Liver (tissue), 9 donors: ENCODE measurements around the gene ATP2B2. TPM values are rescaled to one million over a fixed set of nuclear protein-coding genes. Genes with fewer than 3 reads are reported as not detected.

ENCODE experiments used
- DNase-seq: peaks from one replicate; pipeline ENCODE4 v3.0.0-alpha.2; 2017; ENCODE audit warnings: low spot score
- H3K27ac ChIP-seq, 2 donors: one replicate each; pipeline ENCODE4 v1.7.0; 2013; ENCODE audit warnings: inconsistent platforms in 2 of 2, low read length in 2 of 2, control low read depth in 1 of 2, low read depth in 1 of 2, mild to moderate bottlenecking in 1 of 2
- H3K27me3 ChIP-seq, 4 donors: one replicate each; pipeline versions ENCODE4 v1.6.1 to v1.7.0; 2013; ENCODE audit warnings: low read length in 3 of 4, inconsistent platforms in 1 of 4, mild to moderate bottlenecking in 1 of 4, moderate library complexity in 1 of 4; ENCODE audit not compliant: control insufficient read depth in 4 of 4, insufficient read depth in 4 of 4
- H3K36me3 ChIP-seq, 4 donors: one replicate each; pipeline versions ENCODE4 v1.6.1 to v1.7.0; 2013; ENCODE audit warnings: low read length in 3 of 4, mild to moderate bottlenecking in 3 of 4, low read depth in 1 of 4, moderate library complexity in 1 of 4; ENCODE audit not compliant: control insufficient read depth in 4 of 4, insufficient read depth in 3 of 4
- H3K4me1 ChIP-seq, 4 donors: one replicate each; pipeline versions ENCODE4 v1.6.1 to v1.7.0; 2013; ENCODE audit warnings: low read length in 3 of 4, mild to moderate bottlenecking in 3 of 4, moderate library complexity in 1 of 4; ENCODE audit not compliant: control insufficient read depth in 4 of 4, insufficient read depth in 4 of 4
- H3K4me3 ChIP-seq, 3 donors: one replicate each; pipeline versions ENCODE4 v1.6.1 to v1.7.0; 2013; ENCODE audit warnings: low read length in 3 of 3, control low read depth in 1 of 3, low read depth in 1 of 3, mild to moderate bottlenecking in 1 of 3
- H3K9ac ChIP-seq, 2 donors: one replicate each; pipeline ENCODE4 v1.7.0; 2013; ENCODE audit warnings: low read length in 2 of 2, mild to moderate bottlenecking in 2 of 2, moderate library complexity in 2 of 2, control low read depth in 1 of 2, low read depth in 1 of 2
- H3K9me3 ChIP-seq, 4 donors: one replicate each; pipeline versions ENCODE4 v1.6.1 to v1.7.0; 2013; ENCODE audit warnings: low read length in 3 of 4; ENCODE audit not compliant: control insufficient read depth in 4 of 4
- FOXA1 ChIP-seq: IDR thresholded peaks from 2 replicates; pipeline ENCODE4 v1.6.1; 2016; ENCODE audit warnings: antibody characterized with exemption
- FOXA2 ChIP-seq: IDR thresholded peaks from 2 replicates; pipeline ENCODE4 v1.6.1; 2016; ENCODE audit warnings: antibody characterized with exemption
- GABPA ChIP-seq, 2 donors: IDR thresholded peaks in 1 of 2; conservative IDR thresholded peaks in 1 of 2; 2 replicates each; pipeline ENCODE4 v1.6.1; 2016; ENCODE audit warnings: antibody characterized with exemption in 2 of 2, mild to moderate bottlenecking in 1 of 2, moderate library complexity in 1 of 2
- HNF4A ChIP-seq, 2 donors: conservative IDR thresholded peaks; 2 replicates each; pipeline ENCODE4 v1.6.1; 2016; ENCODE audit warnings: antibody characterized with exemption in 2 of 2, mild to moderate bottlenecking in 2 of 2
- HNF4G ChIP-seq: IDR thresholded peaks from 2 replicates; pipeline ENCODE4 v1.6.1; 2016; ENCODE audit warnings: antibody characterized with exemption
- JUND ChIP-seq, 2 donors: IDR thresholded peaks; 2 replicates each; pipeline ENCODE4 v1.6.1; 2016; ENCODE audit warnings: antibody characterized with exemption in 2 of 2
- NR2F2 ChIP-seq: IDR thresholded peaks from 2 replicates; pipeline ENCODE4 v1.6.1; 2016; ENCODE audit warnings: antibody characterized with exemption
- RAD21 ChIP-seq, 2 donors: IDR thresholded peaks; 2 replicates each; pipeline ENCODE4 v1.6.1; 2016; ENCODE audit warnings: antibody characterized with exemption in 2 of 2, mild to moderate bottlenecking in 2 of 2
- RXRA ChIP-seq, 2 donors: IDR thresholded peaks; 2 replicates each; pipeline ENCODE4 v1.6.1; 2017 to 2018; ENCODE audit warnings: antibody characterized with exemption in 2 of 2, mild to moderate bottlenecking in 1 of 2
- SP1 ChIP-seq: IDR thresholded peaks from 2 replicates; pipeline ENCODE4 v1.6.1; 2018; ENCODE audit warnings: antibody characterized with exemption, mild to moderate bottlenecking
- TAF1 ChIP-seq: conservative IDR thresholded peaks from 2 replicates; pipeline ENCODE4 v1.6.1; 2016; ENCODE audit warnings: antibody characterized with exemption, mild to moderate bottlenecking
- YY1 ChIP-seq: IDR thresholded peaks from 2 replicates; pipeline ENCODE4 v1.6.1; 2016; ENCODE audit warnings: antibody characterized with exemption, mild to moderate bottlenecking
- WGBS: extraction: QIAGEN DNeasy Blood & Tissue Kit; methylation state at CpG from one replicate; pipeline ENCODE4 v1.1.7; 2013; 5-methylcytosine and 5-hydroxymethylcytosine counted together
- polyA plus RNA-seq, 2 donors: library from polyadenylated mRNA; stranded (reverse) in 1 of 2; unstranded in 1 of 2; fragments of 200-250 nt in 1 of 2; fragments of >200 nt in 1 of 2; fragmentation: Nextera tagmentation in 1 of 2; extraction: Ambion mirVana in 1 of 2; gene quantifications; one replicate each; pipeline versions ENCODE4 v1.2.1 to v1.2.3, GENCODE V29; 2013 to 2015
- total RNA-seq, 2 donors: library from RNA; depleted of rRNA; stranded (reverse); fragments of >200 nt; gene quantifications; one replicate each; pipeline ENCODE4 v1.2.3, GENCODE V29; 2014
- TF ChIP-seq, protein P1 (sequence below): fragments of 150-350 bp; IDR thresholded peaks from 2 replicates; pipeline ENCODE4 v1.5.1; 2017; ENCODE audit warnings: improper control_type of control experiment, low read depth, low read length; ENCODE audit not compliant: missing input control
- TF ChIP-seq, protein P2 (sequence below): IDR thresholded peaks from 2 replicates; pipeline ENCODE4 v1.6.1; 2016; ENCODE audit warnings: antibody characterized with exemption
- TF ChIP-seq, protein P3 (sequence below): IDR thresholded peaks from 2 replicates; pipeline ENCODE4 v1.6.1; 2016; ENCODE audit warnings: antibody characterized with exemption
- TF ChIP-seq, protein P4 (sequence below): IDR thresholded peaks from 2 replicates; pipeline ENCODE4 v1.6.1; 2016; ENCODE audit warnings: antibody characterized with exemption
- donor health status: healthy.
- donor health status: healthy.
- donor health status: healthy.
- donor health status: healthy.
- donor health status: healthy.

The ATP2B2 gene
- total and polyA plus RNA-seq, 4 donors = 10.4 to 27.8 (median 20.7) TPM

DNA sequence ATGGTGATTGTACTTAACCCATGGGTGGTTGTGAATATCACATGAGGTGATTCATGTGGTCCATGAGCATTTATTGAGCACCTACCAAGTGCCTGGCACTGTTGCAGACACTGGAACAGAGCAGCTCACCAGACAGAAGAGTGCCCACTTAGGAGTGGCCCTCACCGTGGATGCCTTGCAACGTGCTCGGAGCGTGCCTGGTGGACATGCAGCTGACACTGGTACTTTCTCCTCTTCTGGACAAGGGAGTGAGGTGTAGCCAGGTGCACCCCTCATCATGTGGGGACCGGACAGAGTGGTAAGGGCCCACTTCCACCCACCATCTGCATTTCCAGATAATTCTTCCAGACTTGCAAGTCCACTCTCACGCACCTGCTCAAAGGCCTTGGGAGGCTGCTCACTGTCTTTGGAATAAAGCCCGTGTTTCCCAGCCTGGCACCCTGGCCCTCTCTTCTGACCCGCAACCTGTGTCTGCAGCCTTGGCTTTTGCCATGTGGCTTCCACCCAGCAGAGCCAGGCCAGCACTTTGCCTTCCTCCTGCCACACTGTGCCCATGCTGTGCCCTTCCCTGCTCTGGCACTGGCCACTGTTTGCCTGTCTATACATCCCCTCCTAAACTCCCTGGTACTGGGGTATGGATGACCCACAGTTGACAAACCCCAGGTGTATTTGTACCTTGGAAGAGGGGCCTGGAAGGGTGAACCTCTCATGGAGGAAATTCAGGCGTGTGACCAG, 93.6 kb downstream of the ATP2B2 start:
- 88% methylated on average over 9 of the region's 9 CpGs for WGBS
- Histone ChIP-seq H3K4me3 (no peak overlapping the region), H3K4me1 (peaks cover 0 to 3% (median 0%) of the 10 kb centered on the region in 4 donors), H3K27ac (no peak overlapping the region), H3K36me3 (peaks cover 5 to 36% (median 13%) of the 10 kb centered on the region in 4 donors), H3K9me3 (no peaks in the 10 kb centered on the region), H3K9ac (no peak overlapping the region), H3K27me3 (no peaks in the 10 kb centered on the region)
- TF ChIP-seq SP1 (no peak), FOXA2 (no peak)
- DNase-seq = no peak

DNA sequence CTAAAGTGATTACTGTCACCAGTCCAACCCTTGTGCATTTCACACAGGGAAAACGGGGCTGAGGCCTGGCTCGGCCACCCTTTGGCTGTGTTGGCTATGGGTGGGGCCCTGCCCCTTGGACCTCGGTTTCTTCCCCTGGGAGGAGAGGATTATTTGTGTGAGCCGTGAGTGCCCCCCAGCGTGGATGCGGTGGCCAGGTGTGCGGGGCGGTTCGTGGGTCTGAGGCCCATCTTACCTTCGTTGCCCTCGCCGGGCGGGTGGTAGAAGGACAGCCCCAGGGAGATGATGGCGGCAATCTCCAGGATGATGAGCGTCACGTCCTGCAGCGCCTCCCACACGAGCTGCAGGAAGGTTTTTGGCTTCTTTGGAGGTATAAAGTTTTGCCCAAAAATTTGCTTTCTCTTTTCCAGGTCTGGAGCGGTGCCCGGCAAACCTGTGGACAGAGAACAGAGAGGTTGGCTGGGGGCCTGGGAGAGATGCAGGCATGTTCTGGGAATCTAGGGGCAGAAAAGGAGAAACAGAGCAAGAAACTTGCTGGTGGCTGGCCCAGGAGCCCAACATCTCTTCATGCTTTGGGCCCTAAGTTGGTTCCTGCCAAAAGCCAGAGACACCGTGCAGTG, 94.9 kb downstream of the ATP2B2 start:
- H3K36me3 ChIP-seq = peaks cover 5 to 42% (median 16%) of the 10 kb centered on the region in 4 donors
- no peaks in the 10 kb centered on the region for H3K27me3 ChIP-seq
- peaks cover 0 to 3% (median 0%) of the 10 kb centered on the region in 4 donors for H3K4me1 ChIP-seq
- no peak overlapping the region for H3K27ac ChIP-seq
- H3K9ac ChIP-seq = no peak overlapping the region
- no peaks in the 10 kb centered on the region for H3K9me3 ChIP-seq
- H3K4me3 ChIP-seq = no peak overlapping the region
- DNase-seq = no peak
- TF ChIP-seq FOXA1 (no peak), NR2F2 (no peak), HNF4A (conservative IDR thresholded peaks at IDR 0.05) (no peak), RAD21 (IDR thresholded peaks at IDR 0.05) (no peak), YY1 (no peak), HNF4G (no peak)
- TF ChIP-seq, protein P1, sequence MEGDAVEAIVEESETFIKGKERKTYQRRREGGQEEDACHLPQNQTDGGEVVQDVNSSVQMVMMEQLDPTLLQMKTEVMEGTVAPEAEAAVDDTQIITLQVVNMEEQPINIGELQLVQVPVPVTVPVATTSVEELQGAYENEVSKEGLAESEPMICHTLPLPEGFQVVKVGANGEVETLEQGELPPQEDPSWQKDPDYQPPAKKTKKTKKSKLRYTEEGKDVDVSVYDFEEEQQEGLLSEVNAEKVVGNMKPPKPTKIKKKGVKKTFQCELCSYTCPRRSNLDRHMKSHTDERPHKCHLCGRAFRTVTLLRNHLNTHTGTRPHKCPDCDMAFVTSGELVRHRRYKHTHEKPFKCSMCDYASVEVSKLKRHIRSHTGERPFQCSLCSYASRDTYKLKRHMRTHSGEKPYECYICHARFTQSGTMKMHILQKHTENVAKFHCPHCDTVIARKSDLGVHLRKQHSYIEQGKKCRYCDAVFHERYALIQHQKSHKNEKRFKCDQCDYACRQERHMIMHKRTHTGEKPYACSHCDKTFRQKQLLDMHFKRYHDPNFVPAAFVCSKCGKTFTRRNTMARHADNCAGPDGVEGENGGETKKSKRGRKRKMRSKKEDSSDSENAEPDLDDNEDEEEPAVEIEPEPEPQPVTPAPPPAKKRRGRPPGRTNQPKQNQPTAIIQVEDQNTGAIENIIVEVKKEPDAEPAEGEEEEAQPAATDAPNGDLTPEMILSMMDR = no peak
- TF ChIP-seq, protein P2, sequence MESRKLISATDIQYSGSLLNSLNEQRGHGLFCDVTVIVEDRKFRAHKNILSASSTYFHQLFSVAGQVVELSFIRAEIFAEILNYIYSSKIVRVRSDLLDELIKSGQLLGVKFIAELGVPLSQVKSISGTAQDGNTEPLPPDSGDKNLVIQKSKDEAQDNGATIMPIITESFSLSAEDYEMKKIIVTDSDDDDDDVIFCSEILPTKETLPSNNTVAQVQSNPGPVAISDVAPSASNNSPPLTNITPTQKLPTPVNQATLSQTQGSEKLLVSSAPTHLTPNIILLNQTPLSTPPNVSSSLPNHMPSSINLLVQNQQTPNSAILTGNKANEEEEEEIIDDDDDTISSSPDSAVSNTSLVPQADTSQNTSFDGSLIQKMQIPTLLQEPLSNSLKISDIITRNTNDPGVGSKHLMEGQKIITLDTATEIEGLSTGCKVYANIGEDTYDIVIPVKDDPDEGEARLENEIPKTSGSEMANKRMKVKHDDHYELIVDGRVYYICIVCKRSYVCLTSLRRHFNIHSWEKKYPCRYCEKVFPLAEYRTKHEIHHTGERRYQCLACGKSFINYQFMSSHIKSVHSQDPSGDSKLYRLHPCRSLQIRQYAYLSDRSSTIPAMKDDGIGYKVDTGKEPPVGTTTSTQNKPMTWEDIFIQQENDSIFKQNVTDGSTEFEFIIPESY = no peak
- 87% methylated on average over 21 of the region's 21 CpGs for WGBS

DNA sequence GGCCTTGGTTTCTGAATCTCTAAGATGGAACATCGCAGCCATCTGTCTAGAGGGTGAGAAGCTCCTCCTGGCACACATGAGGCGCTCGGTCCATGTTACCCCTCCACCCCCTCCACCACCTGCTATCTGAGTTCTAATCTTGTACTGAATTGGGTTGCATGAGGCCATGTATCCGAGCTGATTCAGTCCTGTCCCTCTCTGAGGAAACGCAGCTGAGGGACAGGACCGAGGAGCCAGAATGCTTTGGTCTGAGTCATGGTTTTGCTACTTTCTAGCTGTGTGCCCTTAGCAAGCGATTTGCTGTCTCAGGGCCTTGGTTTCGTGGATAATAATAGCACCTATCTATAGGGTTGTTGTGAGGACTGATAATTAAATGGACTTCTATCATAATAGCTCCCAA, 96.7 kb downstream of the ATP2B2 start:
- Histone ChIP-seq H3K9me3 (no peaks in the 10 kb centered on the region), H3K27me3 (no peaks in the 10 kb centered on the region), H3K27ac (no peak overlapping the region), H3K9ac (no peak overlapping the region), H3K4me3 (no peak overlapping the region), H3K4me1 (no peaks in the 10 kb centered on the region), H3K36me3 (peaks cover 5 to 53% (median 15%) of the 10 kb centered on the region in 4 donors)
- WGBS = 92% methylated on average over 8 of the region's 8 CpGs
- DNase-seq = no peak
- TF ChIP-seq, protein P2 = no peak
- TF ChIP-seq YY1 (no peak), FOXA2 (no peak), GABPA (IDR thresholded peaks at IDR 0.05 in 1 of 2, conservative IDR thresholded peaks at IDR 0.05 in 1 of 2) (no peak), FOXA1 (no peak), SP1 (no peak), HNF4A (conservative IDR thresholded peaks at IDR 0.05) (no peak), NR2F2 (no peak), TAF1 (no peak), RXRA (IDR thresholded peaks at IDR 0.05) (no peak), HNF4G (no peak), JUND (IDR thresholded peaks at IDR 0.05) (no peak)
- TF ChIP-seq, protein P3, sequence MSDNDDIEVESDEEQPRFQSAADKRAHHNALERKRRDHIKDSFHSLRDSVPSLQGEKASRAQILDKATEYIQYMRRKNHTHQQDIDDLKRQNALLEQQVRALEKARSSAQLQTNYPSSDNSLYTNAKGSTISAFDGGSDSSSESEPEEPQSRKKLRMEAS = no peak
- TF ChIP-seq, protein P4, sequence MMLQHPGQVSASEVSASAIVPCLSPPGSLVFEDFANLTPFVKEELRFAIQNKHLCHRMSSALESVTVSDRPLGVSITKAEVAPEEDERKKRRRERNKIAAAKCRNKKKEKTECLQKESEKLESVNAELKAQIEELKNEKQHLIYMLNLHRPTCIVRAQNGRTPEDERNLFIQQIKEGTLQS = no peak
- TF ChIP-seq, protein P1 = no peak
